Measurements from ENCODE around the gene SLC2A2. TPM values are rescaled to one million over a fixed set of nuclear protein-coding genes. Genes with fewer than 3 reads are reported as not detected.

The SLC2A2 gene
- total RNA-seq, 1 experiment from 2014 or later = 0.09 TPM

DNA sequence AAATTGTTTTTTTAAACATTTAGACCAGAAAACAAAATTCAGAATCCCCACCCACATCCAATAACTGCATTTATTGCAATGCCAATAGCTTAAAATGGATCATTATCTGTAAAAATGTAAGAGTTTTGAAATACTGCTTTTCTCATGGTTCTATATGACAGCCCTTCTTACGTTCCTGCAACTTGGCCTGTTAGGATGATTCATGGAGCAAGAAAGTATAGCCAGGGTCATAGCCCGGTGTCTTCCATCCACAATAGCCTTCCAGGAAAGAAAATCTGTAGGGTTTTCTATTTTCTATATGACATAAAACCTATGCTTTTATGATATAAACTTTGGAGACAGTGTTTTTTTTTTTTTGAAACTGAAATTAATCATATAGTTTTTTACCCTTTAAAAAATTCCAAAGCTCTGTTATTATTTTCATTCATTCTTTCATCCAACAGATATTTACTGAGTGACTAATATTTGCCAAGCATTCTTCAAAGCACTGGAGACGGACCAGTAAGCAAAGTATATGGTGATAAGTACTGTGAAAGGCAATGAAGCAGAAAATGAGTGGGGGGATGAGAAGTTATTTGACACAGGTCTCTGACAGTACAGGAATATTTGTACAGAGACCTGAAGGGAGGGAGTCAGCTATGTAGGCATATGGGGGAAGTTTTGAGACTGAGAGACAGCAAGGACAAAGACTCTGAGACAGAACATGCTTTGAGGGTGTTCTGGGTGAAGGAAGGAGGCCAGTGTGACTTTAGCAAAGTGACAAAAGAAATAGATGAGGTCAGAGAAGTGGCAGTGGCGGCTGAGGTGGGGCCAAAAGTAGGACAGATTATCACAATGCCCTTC is 29.0 kb upstream of the SLC2A2 start:
- no peak overlapping the region for H3K4me3 Mint-ChIP-seq (ENCODE audit: low read depth, unreplicated experiment)
- no peak overlapping the region for H3K27ac Mint-ChIP-seq (ENCODE audit: unreplicated experiment)
- H3K9me3 Mint-ChIP-seq (ENCODE audit: low read depth, unreplicated experiment) = no peaks in the 10 kb centered on the region
- peaks cover 3% of the 10 kb centered on the region for H3K4me1 Mint-ChIP-seq (ENCODE audit: low read depth, unreplicated experiment)
- no peaks in the 10 kb centered on the region for H3K27me3 Mint-ChIP-seq (ENCODE audit: unreplicated experiment)
- no peaks in the 10 kb centered on the region for H3K36me3 Mint-ChIP-seq (ENCODE audit: insufficient read depth, unreplicated experiment)
- no peak for TF ChIP-seq CTCF (IDR thresholded peaks at IDR 0.05; ENCODE audit: unreplicated experiment)
- CTCF ChIA-PET = interaction anchor here (0.6 to 1.3 kb wide), 3 partner anchors 94 to 285 kb away, joined by 4 to 5 read pairs (median 4); no protein-coding TSS in a partner anchor
- no TSS peak for BruUV-seq (replicated peaks)
- no peak for DNase-seq
- intact Hi-C loops (cut with micrococcal nuclease; ENCODE audit: unreplicated experiment) = no loop called here

GRCh38 chr3:171054921-171055320 is 28.4 kb upstream of the SLC2A2 start:
- CTCF ChIA-PET = interaction anchor here (1.3 kb wide), 1 partner anchor 93 kb away, joined by 5 read pairs; no protein-coding TSS in a partner anchor
- no TSS peak for BruUV-seq (replicated peaks)
- DNase-seq = no peak

GRCh38 chr3:171054231-171054630 is 27.7 kb upstream of the SLC2A2 start:
- no peak for TF ChIP-seq CTCF (IDR thresholded peaks at IDR 0.05; ENCODE audit: unreplicated experiment)
- Mint-ChIP-seq H3K4me1 (ENCODE audit: low read depth, unreplicated experiment) (peaks cover 17% of the 10 kb centered on the region), H3K9me3 (ENCODE audit: low read depth, unreplicated experiment) (no peaks in the 10 kb centered on the region), H3K27ac (ENCODE audit: unreplicated experiment) (no peak overlapping the region), H3K36me3 (ENCODE audit: insufficient read depth, unreplicated experiment) (no peaks in the 10 kb centered on the region), H3K4me3 (ENCODE audit: low read depth, unreplicated experiment) (no peak overlapping the region), H3K27me3 (ENCODE audit: unreplicated experiment) (no peaks in the 10 kb centered on the region)
- CTCF ChIA-PET = no interaction called here
- DNase-seq = no peak
- intact Hi-C loops (cut with micrococcal nuclease; ENCODE audit: unreplicated experiment) = no loop called here
- BruUV-seq (replicated peaks) = no TSS peak

More at GRCh38 chr3:171054921-171055320, 28.4 kb upstream of the SLC2A2 start:
- TF ChIP-seq CTCF (IDR thresholded peaks at IDR 0.05; ENCODE audit: unreplicated experiment) = no peak
- Mint-ChIP-seq H3K4me3 (ENCODE audit: low read depth, unreplicated experiment) (no peak overlapping the region), H3K4me1 (ENCODE audit: low read depth, unreplicated experiment) (peaks cover 10% of the 10 kb centered on the region), H3K27me3 (ENCODE audit: unreplicated experiment) (no peaks in the 10 kb centered on the region), H3K27ac (ENCODE audit: unreplicated experiment) (no peak overlapping the region), H3K9me3 (ENCODE audit: low read depth, unreplicated experiment) (no peaks in the 10 kb centered on the region), H3K36me3 (ENCODE audit: insufficient read depth, unreplicated experiment) (no peaks in the 10 kb centered on the region)
- intact Hi-C loops (cut with micrococcal nuclease; ENCODE audit: unreplicated experiment) = no loop called here

DNA sequence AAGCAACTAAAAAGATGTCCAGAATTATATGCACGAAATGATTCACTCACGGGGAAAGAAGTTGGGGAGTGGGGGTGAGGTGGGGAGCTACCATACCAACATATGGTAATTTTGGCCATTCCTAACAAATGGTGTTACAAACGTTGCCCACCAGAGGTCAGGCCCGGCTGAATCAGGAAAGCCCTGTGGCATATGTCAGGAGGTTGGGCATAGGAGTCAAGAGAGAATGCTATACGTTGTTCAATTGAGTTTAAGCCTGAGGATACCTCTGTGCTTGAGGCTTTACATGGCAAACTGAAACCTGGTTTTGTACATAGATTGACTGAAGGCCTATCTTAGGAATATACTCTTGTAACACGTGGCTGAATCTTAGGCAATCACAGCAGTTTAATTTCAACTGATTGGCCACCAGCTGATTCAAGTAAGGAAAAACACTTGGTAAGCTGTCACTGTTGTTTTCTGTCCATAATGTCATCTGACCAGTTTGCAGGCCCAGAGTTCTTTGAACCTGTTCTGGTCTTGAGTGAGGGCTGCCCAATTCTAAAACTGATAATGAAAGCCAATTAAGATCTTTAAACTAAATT is 23.4 kb upstream of the SLC2A2 start:
- peak; percentile 90 for TF ChIP-seq CTCF (IDR thresholded peaks at IDR 0.05; ENCODE audit: unreplicated experiment)
- CTCF ChIA-PET = interaction anchor here (0.6 to 1.9 kb wide), 17 partner anchors 11 to 517 kb away, joined by 3 to 16 read pairs (median 4); partner anchors contain the start of gene TNIK
- Mint-ChIP-seq H3K36me3 (ENCODE audit: insufficient read depth, unreplicated experiment) (no peaks in the 10 kb centered on the region), H3K9me3 (ENCODE audit: low read depth, unreplicated experiment) (no peaks in the 10 kb centered on the region), H3K4me3 (ENCODE audit: low read depth, unreplicated experiment) (no peak overlapping the region), H3K27ac (ENCODE audit: unreplicated experiment) (peak overlapping the region; percentile 11), H3K4me1 (ENCODE audit: low read depth, unreplicated experiment) (peaks cover 28% of the 10 kb centered on the region), H3K27me3 (ENCODE audit: unreplicated experiment) (no peaks in the 10 kb centered on the region)
- intact Hi-C loops (cut with micrococcal nuclease; ENCODE audit: unreplicated experiment) = loop anchor here (1.0 to 5.0 kb wide), 5 partner anchors 88 to 517 kb away; partner anchors contain the start of gene TNIK
- BruUV-seq (replicated peaks) = no TSS peak
- DNase-seq = peak; percentile 80
